ENCODE results near the gene NDUFS3. TPM values are rescaled to one million over a fixed set of nuclear protein-coding genes. Genes with fewer than 3 reads are reported as not detected.
"Not testable (repeated sequence)": the region's sequence is repeated elsewhere in the genome, so short reads cannot be mapped to it uniquely, and the experiment has no call there.

The NDUFS3 gene
- total RNA-seq (70.6 TPM), polyA plus RNA-seq (100 to 1,000 TPM; 112 to 129 (median 121) TPM)

- Mint-ChIP-seq H3K27me3 (no peaks in the 10 kb centered on the region), H3K4me3 (peak within 1 kb of the TSS; percentile 97 to 100 (median 98)), H3K9me3 (no peaks in the 10 kb centered on the region), H3K4me1 (peaks cover 16 to 68% (median 21%) of the 10 kb centered on the region in 4 donors), H3K27ac (peak within 1 kb of the TSS; percentile 100), H3K36me3 (peaks cover 25% of the 10 kb centered on the region)
- Histone ChIP-seq H3K9me3 (ENCODE audit: control insufficient read depth in 2 of 2, low read length in 2 of 2) (no peaks in the 10 kb centered on the region), H3K27me3 (ENCODE audit: control insufficient read depth, insufficient read depth, low read length) (no peaks in the 10 kb centered on the region), H3K4me1 (ENCODE audit: control insufficient read depth, insufficient read depth, low read length, poor library complexity, severe bottlenecking) (peaks cover 40% of the 10 kb centered on the region), H3K36me3 (ENCODE audit: control insufficient read depth, insufficient read depth, low read length) (peaks cover 39% of the 10 kb centered on the region), H3K4me3 (ENCODE audit: low read depth, low read length) (peak within 1 kb of the TSS; percentile 91), H3K27ac (ENCODE audit: insufficient read depth, low read length, poor library complexity, severe bottlenecking) (peak within 1 kb of the TSS; percentile 84)
- ATAC-seq (ENCODE audit: low read depth in 2 of 2) (peak; percentile 95 to 96), DNase-seq (peak; percentile 84 to 94 (median 89))
Observed at GRCh38 chr11:47578524-47579494, at the start of gene NDUFS3, which contains the start of gene KBTBD4. Gene NDUFS3, plus strand, starts transcription at chr11:47579074. Its CDS starts 18 bp downstream, at chr11:47579092. Gene KBTBD4, minus strand, starts transcription at chr11:47578970. Its CDS starts 19 bp downstream, at chr11:47578951.

GRCh38 chr11:47529951-47530350 lies 48.9 kb upstream of the NDUFS3 start:
- H3K4me3 ChIP-seq (ENCODE audit: low read depth, low read length): no peak overlapping the region
- peak overlapping the region in 2 of 3 donors; percentile 60 to 79 for H3K27ac Mint-ChIP-seq
- H3K36me3 Mint-ChIP-seq: peaks cover 15% of the 10 kb centered on the region
- no peak for DNase-seq
- no peak for ATAC-seq (ENCODE audit: low read depth in 2 of 2)
- no peaks in the 10 kb centered on the region for H3K9me3 Mint-ChIP-seq
- H3K27me3 Mint-ChIP-seq: no peaks in the 10 kb centered on the region
- H3K4me1 Mint-ChIP-seq: peaks cover 15 to 80% (median 44%) of the 10 kb centered on the region in 4 donors
- peaks cover 27% of the 10 kb centered on the region for H3K4me1 ChIP-seq (ENCODE audit: control insufficient read depth, insufficient read depth, low read length, poor library complexity, severe bottlenecking)
- H3K9me3 ChIP-seq (ENCODE audit: control insufficient read depth in 2 of 2, low read length in 2 of 2): no peaks in the 10 kb centered on the region
- H3K27me3 ChIP-seq (ENCODE audit: control insufficient read depth, insufficient read depth, low read length): no peaks in the 10 kb centered on the region
- H3K4me3 Mint-ChIP-seq: peak overlapping the region in 1 of 4 donors; percentile 0
- no peak overlapping the region for H3K27ac ChIP-seq (ENCODE audit: insufficient read depth, low read length, poor library complexity, severe bottlenecking)
- H3K36me3 ChIP-seq (ENCODE audit: control insufficient read depth, insufficient read depth, low read length): peaks cover 5% of the 10 kb centered on the region

GRCh38 chr11:47530721-47531120 lies 48.2 kb upstream of the NDUFS3 start:
- H3K36me3 Mint-ChIP-seq: peaks cover 12% of the 10 kb centered on the region
- not testable (repeated sequence) for H3K4me3 Mint-ChIP-seq; DNase-seq; H3K27me3 ChIP-seq (ENCODE audit: control insufficient read depth, insufficient read depth, low read length); H3K27me3 Mint-ChIP-seq; H3K36me3 ChIP-seq (ENCODE audit: control insufficient read depth, insufficient read depth, low read length); H3K4me3 ChIP-seq (ENCODE audit: low read depth, low read length); H3K9me3 Mint-ChIP-seq; ATAC-seq (ENCODE audit: low read depth in 2 of 2); H3K27ac ChIP-seq (ENCODE audit: insufficient read depth, low read length, poor library complexity, severe bottlenecking); H3K9me3 ChIP-seq (ENCODE audit: control insufficient read depth in 2 of 2, low read length in 2 of 2)
- H3K4me1 Mint-ChIP-seq: peaks cover 10 to 77% (median 41%) of the 10 kb centered on the region in 4 donors
- H3K4me1 ChIP-seq (ENCODE audit: control insufficient read depth, insufficient read depth, low read length, poor library complexity, severe bottlenecking): peaks cover 19% of the 10 kb centered on the region
- H3K27ac Mint-ChIP-seq: peak overlapping the region; percentile 60 to 92 (median 79)

GRCh38 chr11:47531666-47532065 lies 47.2 kb upstream of the NDUFS3 start:
- DNase-seq (no peak), ATAC-seq (ENCODE audit: low read depth in 2 of 2) (no peak)
- no peaks in the 10 kb centered on the region for H3K9me3 ChIP-seq (ENCODE audit: control insufficient read depth in 2 of 2, low read length in 2 of 2)
- no peaks in the 10 kb centered on the region for H3K27me3 ChIP-seq (ENCODE audit: control insufficient read depth, insufficient read depth, low read length)
- no peak overlapping the region for H3K4me3 Mint-ChIP-seq
- H3K9me3 Mint-ChIP-seq: no peaks in the 10 kb centered on the region
- H3K4me1 Mint-ChIP-seq: peaks cover 9 to 75% (median 37%) of the 10 kb centered on the region in 4 donors
- peaks cover 8% of the 10 kb centered on the region for H3K36me3 ChIP-seq (ENCODE audit: control insufficient read depth, insufficient read depth, low read length)
- H3K4me1 ChIP-seq (ENCODE audit: control insufficient read depth, insufficient read depth, low read length, poor library complexity, severe bottlenecking): peaks cover 19% of the 10 kb centered on the region
- H3K27ac Mint-ChIP-seq: peak overlapping the region in 1 of 3 donors; percentile 43
- H3K27ac ChIP-seq (ENCODE audit: insufficient read depth, low read length, poor library complexity, severe bottlenecking): no peak overlapping the region
- H3K36me3 Mint-ChIP-seq: peaks cover 13% of the 10 kb centered on the region
- no peak overlapping the region for H3K4me3 ChIP-seq (ENCODE audit: low read depth, low read length)
- H3K27me3 Mint-ChIP-seq: no peaks in the 10 kb centered on the region

GRCh38 chr11:47532597-47533213 lies 46.2 kb upstream of the NDUFS3 start:
- peak overlapping the region in 2 of 3 donors; percentile 43 to 71 for H3K27ac Mint-ChIP-seq
- Histone ChIP-seq H3K9me3 (ENCODE audit: control insufficient read depth in 2 of 2, low read length in 2 of 2) (no peaks in the 10 kb centered on the region), H3K27ac (ENCODE audit: insufficient read depth, low read length, poor library complexity, severe bottlenecking) (no peak overlapping the region), H3K4me3 (ENCODE audit: low read depth, low read length) (peak overlapping the region; percentile 10), H3K4me1 (ENCODE audit: control insufficient read depth, insufficient read depth, low read length, poor library complexity, severe bottlenecking) (peaks cover 20% of the 10 kb centered on the region), H3K27me3 (ENCODE audit: control insufficient read depth, insufficient read depth, low read length) (no peaks in the 10 kb centered on the region), H3K36me3 (ENCODE audit: control insufficient read depth, insufficient read depth, low read length) (peaks cover 8% of the 10 kb centered on the region)
- no peaks in the 10 kb centered on the region for H3K27me3 Mint-ChIP-seq
- peaks cover 9 to 76% (median 34%) of the 10 kb centered on the region in 4 donors for H3K4me1 Mint-ChIP-seq
- no peak for ATAC-seq (ENCODE audit: low read depth in 2 of 2)
- no peak overlapping the region for H3K4me3 Mint-ChIP-seq
- DNase-seq: no peak
- H3K36me3 Mint-ChIP-seq: peaks cover 13% of the 10 kb centered on the region
- H3K9me3 Mint-ChIP-seq: peaks cover 0 to 1% (median 0%) of the 10 kb centered on the region in 7 donors

GRCh38 chr11:47533690-47534151 lies 45.2 kb upstream of the NDUFS3 start:
- no peaks in the 10 kb centered on the region for H3K27me3 ChIP-seq (ENCODE audit: control insufficient read depth, insufficient read depth, low read length)
- H3K4me3 ChIP-seq (ENCODE audit: low read depth, low read length): no peak overlapping the region
- H3K9me3 Mint-ChIP-seq: peaks cover 0 to 1% (median 0%) of the 10 kb centered on the region in 7 donors
- H3K4me3 Mint-ChIP-seq: no peak overlapping the region
- H3K36me3 Mint-ChIP-seq: peaks cover 13% of the 10 kb centered on the region
- H3K4me1 Mint-ChIP-seq: peaks cover 9 to 75% (median 37%) of the 10 kb centered on the region in 4 donors
- no peak for DNase-seq
- H3K9me3 ChIP-seq (ENCODE audit: control insufficient read depth in 2 of 2, low read length in 2 of 2): no peaks in the 10 kb centered on the region
- H3K27ac Mint-ChIP-seq: peak overlapping the region in 1 of 3 donors; percentile 23
- no peak overlapping the region for H3K27ac ChIP-seq (ENCODE audit: insufficient read depth, low read length, poor library complexity, severe bottlenecking)
- ATAC-seq (ENCODE audit: low read depth in 2 of 2): no peak
- H3K27me3 Mint-ChIP-seq: no peaks in the 10 kb centered on the region
- H3K4me1 ChIP-seq (ENCODE audit: control insufficient read depth, insufficient read depth, low read length, poor library complexity, severe bottlenecking): peaks cover 27% of the 10 kb centered on the region
- peaks cover 7% of the 10 kb centered on the region for H3K36me3 ChIP-seq (ENCODE audit: control insufficient read depth, insufficient read depth, low read length)

- Histone ChIP-seq H3K27ac (ENCODE audit: insufficient read depth, low read length, poor library complexity, severe bottlenecking) (no peak overlapping the region), H3K27me3 (ENCODE audit: control insufficient read depth, insufficient read depth, low read length) (no peaks in the 10 kb centered on the region), H3K4me1 (ENCODE audit: control insufficient read depth, insufficient read depth, low read length, poor library complexity, severe bottlenecking) (peaks cover 36% of the 10 kb centered on the region), H3K36me3 (ENCODE audit: control insufficient read depth, insufficient read depth, low read length) (peaks cover 5% of the 10 kb centered on the region), H3K9me3 (ENCODE audit: control insufficient read depth in 2 of 2, low read length in 2 of 2) (no peaks in the 10 kb centered on the region), H3K4me3 (ENCODE audit: low read depth, low read length) (no peak overlapping the region)
- Mint-ChIP-seq H3K4me1 (peaks cover 10 to 79% (median 42%) of the 10 kb centered on the region in 4 donors), H3K27me3 (no peaks in the 10 kb centered on the region), H3K27ac (no peak overlapping the region), H3K4me3 (peak overlapping the region in 2 of 4 donors; percentile 4 to 24), H3K9me3 (peaks cover 0 to 1% (median 0%) of the 10 kb centered on the region in 7 donors), H3K36me3 (peaks cover 20% of the 10 kb centered on the region)
- DNase-seq (no peak), ATAC-seq (ENCODE audit: low read depth in 2 of 2) (no peak)
Observed at GRCh38 chr11:47534704-47535251, 44.1 kb upstream of the NDUFS3 start.
